Keratinocyte (primary cell): ENCODE data around the gene TXN. TPM values are rescaled to one million over a fixed set of nuclear protein-coding genes. Genes with fewer than 3 reads are reported as not detected.
A peak's percentile ranks its signal among the peaks of the same experiment; 100 is the strongest.

Experiments used
- DNase-seq: peaks from one replicate; pipeline ENCODE4 v3.0.0-alpha.2; 2011; ENCODE audit warnings: low read depth, missing footprints, low spot score
- FAIRE-seq: peaks from 2 replicates; lab custom pipeline; 2011; peaks lifted over from hg19 to GRCh38; lab: Jason Lieb, UNC
- H2AFZ ChIP-seq: 2 replicates; pipeline ENCODE4 v1.6.0; 2012; ENCODE audit warnings: low read length, control low read depth, inconsistent platforms; ENCODE audit not compliant: control insufficient read depth
- H3K27ac ChIP-seq: 2 replicates; pipeline ENCODE4 v1.5.1; 2011; ENCODE audit warnings: low read length; ENCODE audit not compliant: control insufficient read depth, insufficient read depth
- H3K27me3 ChIP-seq: 3 replicates; pipeline ENCODE4 v1.6.0; 2011; ENCODE audit warnings: low read length; ENCODE audit not compliant: control insufficient read depth, insufficient read depth; ENCODE audit errors: extremely low read depth
- H3K36me3 ChIP-seq, 2 experiments: 2 replicates in 1 of 2; 3 replicates in 1 of 2; pipeline ENCODE4 v1.5.1; 2011; ENCODE audit warnings: low read length in 2 of 2, mild to moderate bottlenecking in 1 of 2; ENCODE audit not compliant: control insufficient read depth in 2 of 2, insufficient read depth in 2 of 2; ENCODE audit errors: extremely low read depth in 1 of 2
- H3K4me1 ChIP-seq: 3 replicates; pipeline ENCODE4 v1.5.1; 2011; ENCODE audit warnings: low read length; ENCODE audit not compliant: control insufficient read depth, insufficient read depth; ENCODE audit errors: extremely low read depth
- H3K4me2 ChIP-seq: 3 replicates; pipeline ENCODE4 v1.6.0; 2011; ENCODE audit warnings: low read depth, low read length; ENCODE audit not compliant: control insufficient read depth, insufficient read depth; ENCODE audit errors: extremely low read depth
- H3K4me3 ChIP-seq, 3 experiments: fragments of 200-600 bp in 1 of 3; sonication (generic) in 1 of 3; 2 replicates in 2 of 3; 3 replicates in 1 of 3; pipeline ENCODE4 v1.5.1; 2011 to 2016; ENCODE audit warnings: low read length in 3 of 3, mild to moderate bottlenecking in 3 of 3, control low read depth in 2 of 3, inconsistent platforms in 1 of 3, low read depth in 1 of 3, mixed read lengths in 1 of 3, mixed run types in 1 of 3, moderate library complexity in 1 of 3; ENCODE audit not compliant: control insufficient read depth in 2 of 3, insufficient read depth in 2 of 3; ENCODE audit errors: extremely low read depth in 1 of 3
- H3K79me2 ChIP-seq: 2 replicates; pipeline ENCODE4 v1.6.0; 2012; ENCODE audit warnings: low read length; ENCODE audit not compliant: control insufficient read depth, insufficient read depth
- H3K9ac ChIP-seq: 3 replicates; pipeline ENCODE4 v1.6.0; 2011; ENCODE audit warnings: low read length; ENCODE audit not compliant: control insufficient read depth, insufficient read depth; ENCODE audit errors: extremely low read depth
- H3K9me1 ChIP-seq: 3 replicates; pipeline ENCODE4 v1.6.0; 2011; ENCODE audit warnings: low read length; ENCODE audit not compliant: control insufficient read depth, insufficient read depth; ENCODE audit errors: extremely low read depth
- H3K9me3 ChIP-seq: 2 replicates; pipeline ENCODE4 v1.5.1; 2012; ENCODE audit warnings: low read depth, low read length; ENCODE audit not compliant: control insufficient read depth
- H4K20me1 ChIP-seq: 3 replicates; pipeline ENCODE4 v1.6.0; 2011; ENCODE audit warnings: low read length; ENCODE audit not compliant: control insufficient read depth, insufficient read depth; ENCODE audit errors: extremely low read depth
- EZH2 ChIP-seq: IDR thresholded peaks from one replicate; pipeline ENCODE4 v1.6.1; 2012; ENCODE audit warnings: inconsistent platforms, mild to moderate bottlenecking, low read length, moderate library complexity
- dilution Hi-C: fragments of 300-500 bp; cut with MboI; formaldehyde crosslinking; loops from one replicate; pipeline ENCODE4 v1.7.0; 2020; ENCODE audit warnings: low sequenced_read_pairs; ENCODE audit not compliant: extremely low pct_ligation_motif_present
- polyA plus RNA-seq, 5 experiments: library from polyadenylated mRNA; depleted of rRNA in 3 of 5; stranded (reverse) in 3 of 5; stranded (forward) in 1 of 5; unstranded in 1 of 5; fragments of >200 nt; gene quantifications; 1 replicate in 1 of 5; 2 replicates in 3 of 5; 3 replicates in 1 of 5; pipeline versions ENCODE4 v1.2.1 to v1.2.3, GENCODE V29; 2011 to 2012; ENCODE audit warnings: missing spikeins in 2 of 5, low read depth in 1 of 5, low replicate concordance in 1 of 5
- TF ChIP-seq, protein P1 (sequence below), 3 experiments: IDR thresholded peaks in 1 of 3; conservative IDR thresholded peaks in 1 of 3; optimal IDR thresholded peaks in 1 of 3; 2 replicates in 2 of 3; 3 replicates in 1 of 3; pipeline versions ENCODE3 to v1.5.1; 2011; ENCODE audit warnings: low read length in 3 of 3, mild to moderate bottlenecking in 3 of 3, moderate library complexity in 2 of 3, control low read depth in 1 of 3, inconsistent platforms in 1 of 3; ENCODE audit not compliant: insufficient read depth in 2 of 3; ENCODE audit errors: extremely low read depth in 1 of 3

TXN gene
- polyA plus RNA-seq, 1 donor (not counting 4 experiments of a cell fraction or from before 2014, with no cell fraction given), result 1,127 TPM

DNA sequence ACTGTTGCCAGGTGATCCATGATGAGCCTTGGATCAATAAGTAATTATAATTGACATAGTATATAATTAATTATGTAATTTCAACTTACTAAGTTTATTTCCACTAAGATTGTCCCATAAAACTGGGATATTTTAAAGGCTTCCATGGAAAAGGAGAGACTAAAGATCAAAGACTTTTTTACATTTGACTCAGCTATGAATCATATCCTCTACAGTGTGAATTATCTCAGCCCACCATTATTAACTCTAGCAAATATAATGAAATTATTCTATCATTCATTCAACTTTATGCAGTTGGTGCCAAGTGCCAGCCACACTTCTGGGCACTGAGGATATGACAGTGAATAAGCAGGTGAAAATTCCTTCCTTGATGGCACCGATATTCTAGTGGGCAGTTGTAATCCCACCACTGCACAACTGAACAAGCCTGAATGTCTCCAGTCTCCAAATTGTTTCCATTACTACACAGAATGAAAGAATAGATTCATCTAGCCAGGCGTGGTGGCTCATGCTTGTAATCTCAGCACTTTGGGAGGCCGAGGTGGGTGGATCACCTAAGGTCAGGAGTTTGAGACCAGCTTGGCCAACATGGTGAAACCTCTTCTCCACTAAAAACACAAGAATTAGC lies 21.9 kb upstream of the TXN start:
- dilution Hi-C loops, result no loop called here
- peak overlapping the region; percentile 30 for H3K4me2 ChIP-seq
- H3K27me3 ChIP-seq, result no peaks in the 10 kb centered on the region
- H2AFZ ChIP-seq, result no peak overlapping the region
- DNase-seq (no peak), FAIRE-seq (peak; percentile 20)
- no peaks in the 10 kb centered on the region for H3K9me3 ChIP-seq
- H3K36me3 ChIP-seq, result no peaks in the 10 kb centered on the region
- TF ChIP-seq EZH2, result no peak
- no peak overlapping the region for H3K4me3 ChIP-seq
- H3K9me1 ChIP-seq, result no peaks in the 10 kb centered on the region
- no peaks in the 10 kb centered on the region for H4K20me1 ChIP-seq
- no peaks in the 10 kb centered on the region for H3K79me2 ChIP-seq
- H3K4me1 ChIP-seq, result peaks cover 29% of the 10 kb centered on the region
- H3K9ac ChIP-seq, result no peak overlapping the region
- H3K27ac ChIP-seq, result no peak overlapping the region

DNA sequence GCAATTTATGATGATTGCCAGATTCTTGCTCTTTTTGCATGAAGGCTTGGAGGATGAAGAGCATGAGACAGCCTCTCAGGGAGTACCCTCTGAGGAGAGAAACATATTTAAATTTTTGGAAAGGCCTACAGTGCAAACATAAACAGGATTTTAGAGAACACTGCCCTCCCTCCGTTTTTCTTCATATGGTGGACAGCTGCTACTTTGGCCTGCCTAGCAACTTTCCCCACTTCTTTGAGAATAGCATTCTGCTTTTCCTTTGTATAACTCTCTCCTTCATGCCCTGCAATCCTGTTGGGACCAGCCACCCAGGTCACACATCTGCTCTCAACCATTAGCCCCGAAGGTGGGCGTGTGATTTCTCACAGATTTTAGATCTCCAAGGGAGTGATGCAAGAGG lies 20.5 kb upstream of the TXN start:
- no peak for DNase-seq
- no peaks in the 10 kb centered on the region for H4K20me1 ChIP-seq
- FAIRE-seq, result no peak
- TF ChIP-seq, protein P1, sequence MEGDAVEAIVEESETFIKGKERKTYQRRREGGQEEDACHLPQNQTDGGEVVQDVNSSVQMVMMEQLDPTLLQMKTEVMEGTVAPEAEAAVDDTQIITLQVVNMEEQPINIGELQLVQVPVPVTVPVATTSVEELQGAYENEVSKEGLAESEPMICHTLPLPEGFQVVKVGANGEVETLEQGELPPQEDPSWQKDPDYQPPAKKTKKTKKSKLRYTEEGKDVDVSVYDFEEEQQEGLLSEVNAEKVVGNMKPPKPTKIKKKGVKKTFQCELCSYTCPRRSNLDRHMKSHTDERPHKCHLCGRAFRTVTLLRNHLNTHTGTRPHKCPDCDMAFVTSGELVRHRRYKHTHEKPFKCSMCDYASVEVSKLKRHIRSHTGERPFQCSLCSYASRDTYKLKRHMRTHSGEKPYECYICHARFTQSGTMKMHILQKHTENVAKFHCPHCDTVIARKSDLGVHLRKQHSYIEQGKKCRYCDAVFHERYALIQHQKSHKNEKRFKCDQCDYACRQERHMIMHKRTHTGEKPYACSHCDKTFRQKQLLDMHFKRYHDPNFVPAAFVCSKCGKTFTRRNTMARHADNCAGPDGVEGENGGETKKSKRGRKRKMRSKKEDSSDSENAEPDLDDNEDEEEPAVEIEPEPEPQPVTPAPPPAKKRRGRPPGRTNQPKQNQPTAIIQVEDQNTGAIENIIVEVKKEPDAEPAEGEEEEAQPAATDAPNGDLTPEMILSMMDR (optimal IDR thresholded peaks at IDR 0.05 in 1 of 3, IDR thresholded peaks at IDR 0.05 in 1 of 3, conservative IDR thresholded peaks at IDR 0.05 in 1 of 3; ENCODE audit: extremely low read depth in 1 of 3, insufficient read depth in 2 of 3, low read length in 3 of 3), result no peak
- no peak for TF ChIP-seq EZH2
- no peak overlapping the region for H3K27ac ChIP-seq
- dilution Hi-C loops, result no loop called here
- no peaks in the 10 kb centered on the region for H3K36me3 ChIP-seq
- no peaks in the 10 kb centered on the region for H3K9me3 ChIP-seq
- H3K4me1 ChIP-seq, result peaks cover 23% of the 10 kb centered on the region
- no peaks in the 10 kb centered on the region for H3K9me1 ChIP-seq
- no peak overlapping the region for H2AFZ ChIP-seq
- no peaks in the 10 kb centered on the region for H3K27me3 ChIP-seq
- no peaks in the 10 kb centered on the region for H3K79me2 ChIP-seq
- H3K4me3 ChIP-seq, result no peak overlapping the region
- H3K4me2 ChIP-seq, result no peak overlapping the region
- no peak overlapping the region for H3K9ac ChIP-seq
